H1 (cell line): ENCODE results near the gene GPC3. TPM values are rescaled to one million over a fixed set of nuclear protein-coding genes. Genes with fewer than 3 reads are reported as not detected.

Experiments
- GABPA ChIP-seq: IDR thresholded peaks from 2 replicates; pipeline ENCODE4 v1.6.1; 2011; ENCODE audit warnings: mild to moderate bottlenecking, low read length, moderate library complexity, borderline replicate concordance; ENCODE audit not compliant: insufficient read depth
- JUND ChIP-seq: IDR thresholded peaks from 2 replicates; pipeline ENCODE4 v1.6.1; 2011; ENCODE audit warnings: mild to moderate bottlenecking, improper control_type of control experiment, low read length
- RBBP5 ChIP-seq: IDR thresholded peaks from 2 replicates; pipeline ENCODE4 v1.7.1; 2012; ENCODE audit warnings: low read depth, mild to moderate bottlenecking, inconsistent platforms, low read length, moderate library complexity, borderline replicate concordance
- SUZ12 ChIP-seq: fragments of 200-600 bp; sonication (generic); IDR thresholded peaks from 2 replicates; pipeline ENCODE4 v1.6.1; 2012; ENCODE audit warnings: mild to moderate bottlenecking, inconsistent platforms, low read length, moderate library complexity, mixed read lengths
- USF2 ChIP-seq: IDR thresholded peaks from 2 replicates; pipeline ENCODE4 v1.6.1; 2011; ENCODE audit warnings: low read length, improper control_type of control experiment
- polyA plus RNA-seq, 7 experiments: library from polyadenylated mRNA; depleted of rRNA in 3 of 7; stranded (reverse) in 5 of 7; unstranded in 2 of 7; fragments of >200 nt in 5 of 7; fragments of 200-250 nt in 2 of 7; gene quantifications; 1 replicate in 5 of 7; 2 replicates in 1 of 7; 4 replicates in 1 of 7; pipeline versions ENCODE4 v1.2.1 to v1.2.3, GENCODE V29; 2011 to 2013; ENCODE audit warnings: missing spikeins in 2 of 7, mixed read lengths in 2 of 7
- total RNA-seq: library from RNA; stranded (reverse); fragmentation: NEBNext Ultra II Directional; extraction: Animal tissue kit (Norgen Biotek cat#: 25700); gene quantifications from 2 replicates; pipeline ENCODE4 v1.2.1, GENCODE V29; 2021

The GPC3 gene
- total and polyA plus RNA-seq, 2 of the 8 experiments (the other 6 are each of a cell fraction or from before 2014, with no cell fraction given) = 64.8 to 71.9 TPM

DNA sequence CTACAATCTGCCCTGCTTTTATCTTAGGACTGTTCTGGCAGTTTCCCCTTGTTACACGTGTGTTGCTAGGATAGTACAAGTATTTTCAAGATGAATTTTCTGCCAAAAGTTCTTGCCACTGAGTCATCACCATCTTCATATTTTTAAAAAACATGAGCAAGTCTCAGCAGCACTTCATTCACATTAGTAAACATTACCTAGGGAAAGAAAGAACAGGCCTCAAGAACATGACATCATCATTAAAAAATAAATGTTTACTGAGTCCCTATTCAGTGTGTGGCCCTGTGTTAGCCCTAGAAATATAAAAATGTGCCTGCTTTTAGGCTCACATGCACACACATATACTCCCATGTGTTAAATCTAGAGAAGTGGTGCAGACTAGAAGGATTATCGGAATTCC is 18.7 kb upstream of the GPC3 start (continued):
- no peak for TF ChIP-seq SUZ12
- no peak for TF ChIP-seq JUND
- no peak for TF ChIP-seq USF2
- TF ChIP-seq GABPA = no peak
- TF ChIP-seq RBBP5 = no peak
